ENCODE results near the gene CACNA2D1.

GRCh38 chr7:82131215-82131614, 312.4 kb downstream of the CACNA2D1 start:
- TF ChIP-seq CTCF (IDR thresholded peaks at IDR 0.05) (no peak), EZH2 (IDR thresholded peaks at IDR 0.05) (no peak)

All from neural progenitor cell (in vitro differentiated cells).